PC-3 (cell line): ENCODE results near the gene VPS37C. TPM values are rescaled to one million over a fixed set of nuclear protein-coding genes. Genes with fewer than 3 reads are reported as not detected.

Experiments used
- ATAC-seq: fragments of 200-7000 bp; cut with Tn5 transposase; 2 replicates; pipeline ENCODE4 v1.9.1; 2020; ENCODE audit warnings: mild to moderate bottlenecking, moderate library complexity
- BruUV-seq: library from RNA; stranded (reverse); fragments of 400-500 nt; replicated peaks from 2 replicates; lab custom pipeline; 2021; lab: Mats Ljungman, UMichigan
- CTCF ChIA-PET: fragments of 300-600 bp; sonication (Branson Sonifier 250); formaldehyde crosslinking; loops from one replicate; lab custom pipeline; 2022; ENCODE audit warnings: antibody characterized with exemption; lab: Charles Lee
- POLR2A ChIA-PET: fragments of 300-600 bp; sonication (Branson Sonifier 250); formaldehyde crosslinking; loops from one replicate; lab custom pipeline; 2022; ENCODE audit warnings: antibody characterized with exemption; ENCODE audit not compliant: unreplicated experiment; lab: Charles Lee
- DNase-seq: peaks from one replicate; pipeline ENCODE4 v3.0.0-alpha.2; 2015
- H2AFZ ChIP-seq: fragments of 300-600 bp; sonication (generic); 2 replicates; pipeline ENCODE4 v1.6.0; 2016; ENCODE audit warnings: antibody characterized with exemption, low read length
- H3F3A ChIP-seq: fragments of 300-600 bp; sonication (generic); one replicate; pipeline ENCODE4 v1.6.0; 2017; ENCODE audit warnings: antibody characterized with exemption, low read length, control low read depth, mild to moderate bottlenecking; ENCODE audit not compliant: unreplicated experiment
- H3K27ac ChIP-seq: fragments of 300-600 bp; sonication (generic); 2 replicates; pipeline ENCODE4 v1.5.1; 2016; ENCODE audit warnings: mild to moderate bottlenecking, low read length
- H3K27me3 ChIP-seq: fragments of 300-600 bp; sonication (generic); 2 replicates; pipeline ENCODE4 v1.6.1; 2016; ENCODE audit warnings: low read length, mixed read lengths
- H3K36me3 ChIP-seq: fragments of 300-600 bp; sonication (generic); 2 replicates; pipeline ENCODE4 v1.6.1; 2016; ENCODE audit warnings: low read depth, mixed run types, low read length, mixed read lengths
- H3K4me1 ChIP-seq: fragments of 300-600 bp; sonication (generic); 2 replicates; pipeline ENCODE4 v1.5.1; 2016; ENCODE audit warnings: low read length; ENCODE audit not compliant: insufficient read depth
- H3K4me2 ChIP-seq: fragments of 300-600 bp; sonication (generic); 2 replicates; pipeline ENCODE4 v1.6.0; 2016; ENCODE audit warnings: low read length
- H3K4me3 ChIP-seq: fragments of 300-600 bp; sonication (generic); 2 replicates; pipeline ENCODE4 v1.5.1; 2016; ENCODE audit warnings: mild to moderate bottlenecking, low read length, mixed read lengths
- H3K79me2 ChIP-seq: fragments of 300-600 bp; sonication (generic); 2 replicates; pipeline ENCODE4 v1.6.1; 2017; ENCODE audit warnings: low read length, mixed read lengths
- H3K9ac ChIP-seq: fragments of 300-600 bp; sonication (generic); 2 replicates; pipeline ENCODE4 v1.6.0; 2016; ENCODE audit warnings: mild to moderate bottlenecking, low read length
- H3K9me2 ChIP-seq: fragments of 300-600 bp; sonication (generic); replicated peaks from 2 replicates; pipeline ENCODE4 v1.6.1; 2016; ENCODE audit warnings: mixed run types, low read length, mixed read lengths
- H3K9me3 ChIP-seq: fragments of 300-600 bp; sonication (generic); 2 replicates; pipeline ENCODE4 v1.6.1; 2016; ENCODE audit warnings: low read length, mixed read lengths
- H4K20me1 ChIP-seq: fragments of 300-600 bp; sonication (generic); 2 replicates; pipeline ENCODE4 v1.6.1; 2016; ENCODE audit warnings: low read length, mixed read lengths
- EZH2 ChIP-seq: fragments of 300-600 bp; sonication (generic); IDR thresholded peaks from one replicate; pipeline ENCODE4 v1.6.1; 2017; ENCODE audit warnings: antibody characterized with exemption, mild to moderate bottlenecking, low read length; ENCODE audit not compliant: unreplicated experiment
- EZH2phosphoT487 ChIP-seq: fragments of 300-600 bp; sonication (generic); IDR thresholded peaks from 2 replicates; pipeline ENCODE4 v1.6.1; 2018; ENCODE audit warnings: mild to moderate bottlenecking, antibody characterized with exemption, low read length, borderline replicate concordance
- intact Hi-C: fragments of 100-400 bp; cut with micrococcal nuclease; formaldehyde crosslinking; loops from 2 replicates; pipeline ENCODE4 v1.9.0; 2023
- total RNA-seq: library from RNA; depleted of rRNA; stranded (reverse); fragments of >200 nt; gene quantifications from 2 replicates; pipeline ENCODE4 v1.2.3, GENCODE V29; 2014
- TF ChIP-seq, protein P1 (sequence below): fragments of 300-600 bp; sonication (generic); conservative IDR thresholded peaks from 2 replicates; pipeline ENCODE4 v1.5.1; 2017; ENCODE audit warnings: antibody characterized with exemption, low read depth, mild to moderate bottlenecking, low read length

The VPS37C gene
- total RNA-seq, 1 experiment from 2014 or later: 28.9 TPM

DNA sequence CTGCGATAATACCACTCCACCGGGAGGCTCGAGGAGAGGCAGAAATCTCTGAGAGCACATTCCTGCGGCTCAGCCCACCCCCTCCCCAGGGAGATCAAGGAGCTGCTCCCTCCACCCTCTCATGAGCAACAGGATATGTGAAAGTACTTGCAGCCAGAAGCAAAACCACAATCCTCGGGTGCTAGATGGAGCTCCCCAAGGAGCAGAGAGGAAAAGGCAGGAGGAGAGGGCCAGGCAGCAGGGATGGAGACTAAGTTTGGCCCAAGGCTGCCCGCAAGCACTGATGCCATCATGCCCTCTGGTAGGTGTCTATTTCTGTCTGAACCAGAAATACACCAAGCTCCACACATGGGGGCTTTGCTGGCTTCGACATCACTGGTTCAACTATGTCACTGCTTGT lies 22.3 kb downstream of the VPS37C start:
- POLR2A ChIA-PET: no interaction called here
- intact Hi-C loops: no loop called here

DNA sequence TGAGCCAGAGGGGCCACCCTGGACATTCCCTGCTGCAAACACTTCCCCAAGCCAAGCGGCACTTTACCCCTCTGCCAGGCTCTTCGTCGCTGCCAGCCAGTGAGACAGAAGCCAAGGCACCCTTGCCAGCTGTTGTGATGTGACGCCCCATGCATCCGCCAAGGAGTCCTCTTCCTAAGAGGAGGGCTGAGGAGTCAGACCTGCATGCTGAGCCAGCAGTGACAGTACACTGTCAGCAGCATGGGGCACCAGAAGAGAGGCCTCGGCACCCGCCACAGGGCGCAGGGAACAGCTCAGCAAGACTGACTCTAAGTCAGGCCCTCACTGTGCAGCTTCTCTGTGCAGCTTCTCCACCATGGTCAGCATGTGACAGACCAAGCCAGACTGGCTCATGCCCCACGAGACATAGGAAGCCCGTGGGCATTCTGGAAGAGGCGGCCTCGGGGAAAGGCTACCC lies 26.4 kb downstream of the VPS37C start:
- Histone ChIP-seq H3K9me2 (no peaks in the 10 kb centered on the region), H3K9me3 (no peaks in the 10 kb centered on the region), H4K20me1 (no peaks in the 10 kb centered on the region), H3K27ac (no peak overlapping the region), H3K4me3 (no peak overlapping the region), H3F3A (no peaks in the 10 kb centered on the region), H3K4me1 (peaks cover 9% of the 10 kb centered on the region), H3K36me3 (no peaks in the 10 kb centered on the region), H3K79me2 (0 out of 2 replicates have a peak, but pooled peaks cover under 1% of the 10 kb centered on the region), H3K27me3 (no peaks in the 10 kb centered on the region), H2AFZ (no peak overlapping the region), H3K9ac (no peak overlapping the region), H3K4me2 (no peak overlapping the region)
- CTCF ChIA-PET: no interaction called here
- intact Hi-C loops: loop anchor here (5.0 kb wide), 1 partner anchor 358 kb away; no protein-coding TSS in a partner anchor
- no peak for ATAC-seq
- BruUV-seq: no TSS peak
- POLR2A ChIA-PET: no interaction called here
- DNase-seq: no peak
- TF ChIP-seq, protein P1, sequence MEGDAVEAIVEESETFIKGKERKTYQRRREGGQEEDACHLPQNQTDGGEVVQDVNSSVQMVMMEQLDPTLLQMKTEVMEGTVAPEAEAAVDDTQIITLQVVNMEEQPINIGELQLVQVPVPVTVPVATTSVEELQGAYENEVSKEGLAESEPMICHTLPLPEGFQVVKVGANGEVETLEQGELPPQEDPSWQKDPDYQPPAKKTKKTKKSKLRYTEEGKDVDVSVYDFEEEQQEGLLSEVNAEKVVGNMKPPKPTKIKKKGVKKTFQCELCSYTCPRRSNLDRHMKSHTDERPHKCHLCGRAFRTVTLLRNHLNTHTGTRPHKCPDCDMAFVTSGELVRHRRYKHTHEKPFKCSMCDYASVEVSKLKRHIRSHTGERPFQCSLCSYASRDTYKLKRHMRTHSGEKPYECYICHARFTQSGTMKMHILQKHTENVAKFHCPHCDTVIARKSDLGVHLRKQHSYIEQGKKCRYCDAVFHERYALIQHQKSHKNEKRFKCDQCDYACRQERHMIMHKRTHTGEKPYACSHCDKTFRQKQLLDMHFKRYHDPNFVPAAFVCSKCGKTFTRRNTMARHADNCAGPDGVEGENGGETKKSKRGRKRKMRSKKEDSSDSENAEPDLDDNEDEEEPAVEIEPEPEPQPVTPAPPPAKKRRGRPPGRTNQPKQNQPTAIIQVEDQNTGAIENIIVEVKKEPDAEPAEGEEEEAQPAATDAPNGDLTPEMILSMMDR: no peak
- TF ChIP-seq EZH2phosphoT487 (no peak), EZH2 (no peak)

More for the DNA sequence above, 22.3 kb downstream of the VPS37C start:
- H3K9ac ChIP-seq: no peak overlapping the region
- no peak overlapping the region for H2AFZ ChIP-seq
- no peaks in the 10 kb centered on the region for H3K9me3 ChIP-seq
- H3K79me2 ChIP-seq: peaks cover 27% of the 10 kb centered on the region
- peaks cover 3% of the 10 kb centered on the region; the same call in 1 of the 2 replicates for H3K4me1 ChIP-seq
- CTCF ChIA-PET: no interaction called here
- H3K4me3 ChIP-seq: no peak overlapping the region
- ATAC-seq: no peak
- H4K20me1 ChIP-seq: no peaks in the 10 kb centered on the region
- H3K4me2 ChIP-seq: no peak overlapping the region
- BruUV-seq: no TSS peak
- no peaks in the 10 kb centered on the region for H3K36me3 ChIP-seq
- H3K9me2 ChIP-seq: no peaks in the 10 kb centered on the region
- H3K27ac ChIP-seq: no peak overlapping the region
- H3F3A ChIP-seq: no peaks in the 10 kb centered on the region
- DNase-seq: no peak
- no peaks in the 10 kb centered on the region for H3K27me3 ChIP-seq
- TF ChIP-seq EZH2phosphoT487 (no peak), EZH2 (no peak)
- TF ChIP-seq, protein P1: no peak

DNA sequence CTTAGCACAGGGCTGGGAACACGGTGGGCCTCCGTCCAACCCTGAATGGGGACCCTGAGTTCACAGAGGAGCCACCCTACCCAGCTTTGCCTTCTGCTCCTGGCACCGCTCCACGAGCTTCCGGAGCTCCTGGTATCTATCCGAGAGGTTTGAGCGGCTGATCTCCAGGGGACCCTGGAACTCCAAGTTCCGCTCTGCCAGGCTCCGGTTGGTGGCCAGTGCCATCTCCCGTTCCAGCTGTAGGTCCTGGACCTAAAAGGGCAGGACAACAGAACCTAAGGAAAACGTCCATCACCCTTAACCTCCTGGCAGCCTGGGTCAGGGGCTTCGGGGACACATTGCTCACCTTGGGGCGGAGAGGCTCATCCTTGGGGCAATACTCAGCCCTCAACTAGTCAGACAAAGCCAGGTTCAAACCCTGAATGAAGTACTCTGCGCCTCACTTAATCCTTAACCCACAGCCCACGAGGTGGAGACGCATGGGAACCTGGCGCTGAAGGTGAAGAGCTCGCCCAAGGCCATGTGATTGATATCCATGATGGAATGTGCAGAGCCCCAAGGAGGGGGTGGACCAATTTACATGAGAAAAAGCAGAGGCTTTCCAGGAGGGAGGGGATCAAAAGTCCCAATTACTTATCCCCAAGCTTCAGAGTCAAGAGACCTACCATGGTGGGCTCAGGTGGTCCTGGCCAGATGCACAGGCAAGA lies 27.1 kb downstream of the VPS37C start:
- Histone ChIP-seq H3K27ac (no peak overlapping the region), H3K4me3 (no peak overlapping the region), H2AFZ (no peak overlapping the region), H3K9ac (no peak overlapping the region), H3K9me2 (no peaks in the 10 kb centered on the region), H3K79me2 (no peaks in the 10 kb centered on the region), H4K20me1 (no peaks in the 10 kb centered on the region), H3K4me1 (peaks cover 14% of the 10 kb centered on the region), H3K27me3 (no peaks in the 10 kb centered on the region), H3K9me3 (no peaks in the 10 kb centered on the region), H3K36me3 (no peaks in the 10 kb centered on the region), H3F3A (no peaks in the 10 kb centered on the region), H3K4me2 (no peak overlapping the region)
- TF ChIP-seq, protein P1: no peak
- no peak for TF ChIP-seq EZH2phosphoT487
- TF ChIP-seq EZH2: no peak
- DNase-seq (no peak), ATAC-seq (no peak)
- no TSS peak for BruUV-seq
- ChIA-PET CTCF (no interaction called here), POLR2A (no interaction called here)
- intact Hi-C loops: loop anchor here (5.0 kb wide), 1 partner anchor 357 kb away; no protein-coding TSS in a partner anchor
